Measurements from ENCODE around the gene HTRA3. TPM values are rescaled to one million over a fixed set of nuclear protein-coding genes. Genes with fewer than 3 reads are reported as not detected.

The HTRA3 gene
- total and polyA plus RNA-seq, 2 of the 4 experiments (the other 2 are of a cell fraction) = 1.3 to 9.5 TPM

DNA sequence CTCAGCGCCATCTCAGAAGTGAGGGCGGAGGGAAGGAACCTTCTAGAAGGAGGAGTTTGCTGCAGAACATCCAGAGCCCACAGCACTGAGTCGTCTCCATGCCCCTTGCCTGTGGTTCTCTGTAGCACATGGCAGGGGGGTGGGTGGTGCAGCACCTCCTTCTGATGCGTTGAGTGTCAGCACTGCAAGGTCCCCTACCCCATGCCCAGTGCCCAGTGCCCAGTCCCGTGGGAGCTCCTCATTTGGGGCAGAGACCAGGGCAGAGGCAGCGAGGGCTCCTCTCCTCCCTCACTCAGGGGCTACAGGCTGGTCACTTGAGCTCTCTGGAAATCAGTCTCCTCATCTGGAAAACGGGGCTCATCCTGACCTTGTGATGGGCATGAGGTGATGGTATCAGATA is 78.1 kb downstream of the HTRA3 start:
- Histone ChIP-seq H3K27me3 (ENCODE audit: control insufficient read depth, insufficient read depth, low read length) (peaks cover 19% of the 10 kb centered on the region), H2AK9ac (replicated peaks; ENCODE audit: low read depth, low read length, poor library complexity) (no peak overlapping the region), H3K36me3 (ENCODE audit: control insufficient read depth, insufficient read depth, low read length) (no peaks in the 10 kb centered on the region), H2BK5ac (ENCODE audit: low read depth, low read length, poor library complexity, severe bottlenecking) (no peak overlapping the region), H2AK5ac (ENCODE audit: low read depth, low read length) (no peak overlapping the region), H2BK15ac (ENCODE audit: low read depth, low read length) (no peak overlapping the region), H2AFZ (replicated peaks; ENCODE audit: low read length, poor library complexity) (no peak overlapping the region), H4K91ac (ENCODE audit: insufficient read depth, low read depth, low read length) (no peak overlapping the region; the same call in 1 of the 2 replicates), H3K56ac (ENCODE audit: extremely low read depth, insufficient read depth, low read length) (no peak overlapping the region), H3K27ac (ENCODE audit: insufficient read depth, low read length) (no peak overlapping the region), H4K8ac (ENCODE audit: low read depth in 2 of 2, low read length in 2 of 2) (no peak overlapping the region), H3K4me3 (ENCODE audit: insufficient read depth, low read depth, low read length) (no peak overlapping the region), H3K9ac (ENCODE audit: low read depth, low read length) (no peak overlapping the region), H4K5ac (ENCODE audit: low read depth, low read length) (no peak overlapping the region), H3K14ac (replicated peaks; ENCODE audit: low read depth, low read length) (no peak overlapping the region), H3K9me1 (ENCODE audit: insufficient read depth, low read length) (no peaks in the 10 kb centered on the region), H4K20me1 (ENCODE audit: insufficient read depth, low read length) (no peaks in the 10 kb centered on the region), H3K79me1 (ENCODE audit: low read depth in 1 of 2, low read length in 2 of 2) (no peaks in the 10 kb centered on the region), H3K4me1 (ENCODE audit: control insufficient read depth, insufficient read depth, low read length) (peaks cover 10% of the 10 kb centered on the region; the same call in 1 of the 2 replicates), H2BK20ac (ENCODE audit: low read depth, low read length) (no peak overlapping the region), H3K18ac (ENCODE audit: low read depth, low read length) (no peak overlapping the region), H3K4me2 (ENCODE audit: low read depth, low read length) (no peak overlapping the region), H3K23ac (ENCODE audit: low read depth, low read length) (no peak overlapping the region), H2BK120ac (ENCODE audit: low read depth, low read length) (no peak overlapping the region), H3K4ac (ENCODE audit: low read depth, low read length) (no peak overlapping the region), H3K9me3 (ENCODE audit: control insufficient read depth, insufficient read depth, low read length) (no peaks in the 10 kb centered on the region)
- intact Hi-C loops (cut with micrococcal nuclease) = no loop called here
- BruUV-seq (replicated peaks) = no TSS peak
- no peak for ATAC-seq (ENCODE audit: low read depth)
- DNase-seq = no peak
- TF ChIP-seq USF2 (IDR thresholded peaks at IDR 0.05; ENCODE audit: low read depth, low read length) (no peak), RCOR1 (IDR thresholded peaks at IDR 0.05; ENCODE audit: insufficient replicate concordance, low read length) (no peak), MAFK (IDR thresholded peaks at IDR 0.05; ENCODE audit: low read depth, low read length) (no peak), POLR2A (IDR thresholded peaks at IDR 0.05; ENCODE audit: low read depth, low read length) (no peak), MXI1 (IDR thresholded peaks at IDR 0.05; ENCODE audit: borderline replicate concordance, low read depth, low read length) (no peak), RAD21 (IDR thresholded peaks at IDR 0.05; ENCODE audit: low read length) (no peak)
- POLR2A ChIA-PET (ENCODE audit: unreplicated experiment) = no interaction called here
- CTCF ChIA-PET = no interaction called here
- dilution Hi-C loops (cut with HindIII; ENCODE audit: low sequenced_read_pairs, unreplicated experiment) = no loop called here
- 83% methylated on average over 1 of the region's 7 CpGs; no CpG with 5 or more reads in 1 of the 2 experiments for WGBS, 2 experiments (ENCODE audit: extremely low coverage in 2 of 2, insufficient read length in 1 of 2)
- in situ Hi-C loops (cut with MboI; ENCODE audit: low sequenced_read_pairs) = no loop called here

Measured in IMR-90 (cell line).